ENCODE measurements around the gene ACACB. TPM values are rescaled to one million over a fixed set of nuclear protein-coding genes. Genes with fewer than 3 reads are reported as not detected.

Gene ACACB
- total RNA-seq, 2 donors from 2014 or later: 6.8 to 12.7 TPM

GRCh38 chr12:109259545-109259895 lies 143.1 kb downstream of the ACACB start:
- Mint-ChIP-seq H3K9me3 (peaks cover 10% of the 10 kb centered on the region), H3K4me3 (no peak overlapping the region), H3K27ac (no peak overlapping the region), H3K36me3 (ENCODE audit: low read depth) (peaks cover 5% of the 10 kb centered on the region), H3K4me1 (no peaks in the 10 kb centered on the region), H3K27me3 (ENCODE audit: insufficient read depth) (no peaks in the 10 kb centered on the region)
- Histone ChIP-seq H3K27me3 (ENCODE audit: control insufficient read depth, insufficient read depth, low read length, poor library complexity, severe bottlenecking) (no peaks in the 10 kb centered on the region), H3K9me3 (ENCODE audit: control insufficient read depth, low read length) (no peaks in the 10 kb centered on the region), H3K4me1 (ENCODE audit: control insufficient read depth, insufficient read depth, low read length) (no peaks in the 10 kb centered on the region), H3K27ac (ENCODE audit: low read depth, low read length) (no peak overlapping the region), H3K36me3 (ENCODE audit: control insufficient read depth, insufficient read depth, low read length) (no peaks in the 10 kb centered on the region), H3K4me3 (ENCODE audit: low read length) (no peak overlapping the region), H3K9ac (ENCODE audit: extremely low read depth, low read length, poor library complexity, severe bottlenecking) (no peak overlapping the region)
- 87% methylated on average over 1 of the region's 1 CpG; no CpG with 5 or more reads in 1 of the 2 experiments for WGBS, 2 experiments (ENCODE audit: insufficient coverage in 1 of 2, insufficient read length in 1 of 2)
- DNase-seq: no peak
- TF ChIP-seq, protein P1, sequence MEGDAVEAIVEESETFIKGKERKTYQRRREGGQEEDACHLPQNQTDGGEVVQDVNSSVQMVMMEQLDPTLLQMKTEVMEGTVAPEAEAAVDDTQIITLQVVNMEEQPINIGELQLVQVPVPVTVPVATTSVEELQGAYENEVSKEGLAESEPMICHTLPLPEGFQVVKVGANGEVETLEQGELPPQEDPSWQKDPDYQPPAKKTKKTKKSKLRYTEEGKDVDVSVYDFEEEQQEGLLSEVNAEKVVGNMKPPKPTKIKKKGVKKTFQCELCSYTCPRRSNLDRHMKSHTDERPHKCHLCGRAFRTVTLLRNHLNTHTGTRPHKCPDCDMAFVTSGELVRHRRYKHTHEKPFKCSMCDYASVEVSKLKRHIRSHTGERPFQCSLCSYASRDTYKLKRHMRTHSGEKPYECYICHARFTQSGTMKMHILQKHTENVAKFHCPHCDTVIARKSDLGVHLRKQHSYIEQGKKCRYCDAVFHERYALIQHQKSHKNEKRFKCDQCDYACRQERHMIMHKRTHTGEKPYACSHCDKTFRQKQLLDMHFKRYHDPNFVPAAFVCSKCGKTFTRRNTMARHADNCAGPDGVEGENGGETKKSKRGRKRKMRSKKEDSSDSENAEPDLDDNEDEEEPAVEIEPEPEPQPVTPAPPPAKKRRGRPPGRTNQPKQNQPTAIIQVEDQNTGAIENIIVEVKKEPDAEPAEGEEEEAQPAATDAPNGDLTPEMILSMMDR (conservative IDR thresholded peaks at IDR 0.05): no peak

DNA sequence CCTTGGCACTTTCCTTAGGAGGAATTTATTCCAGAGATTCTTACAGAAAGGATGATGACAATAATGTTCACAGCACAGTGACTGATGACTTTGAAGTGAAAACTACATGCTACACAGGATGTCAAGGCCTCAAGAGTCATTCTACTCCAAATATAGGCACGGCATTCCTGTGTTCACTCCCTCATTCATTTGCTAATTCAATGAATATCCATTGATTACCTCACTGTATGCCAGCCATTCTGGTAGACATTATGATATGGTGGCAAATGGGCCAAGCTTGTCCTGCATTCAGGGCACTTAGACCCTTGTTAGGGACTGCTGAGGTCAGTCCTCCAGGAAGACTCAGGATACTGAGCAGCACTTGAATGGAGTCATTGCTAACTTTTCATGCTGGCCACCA lies 144.7 kb downstream of the ACACB start:
- Histone ChIP-seq H3K9ac (ENCODE audit: extremely low read depth, low read length, poor library complexity, severe bottlenecking) (no peak overlapping the region), H3K4me1 (ENCODE audit: control insufficient read depth, insufficient read depth, low read length) (no peaks in the 10 kb centered on the region), H3K36me3 (ENCODE audit: control insufficient read depth, insufficient read depth, low read length) (no peaks in the 10 kb centered on the region), H3K27me3 (ENCODE audit: control insufficient read depth, insufficient read depth, low read length, poor library complexity, severe bottlenecking) (no peaks in the 10 kb centered on the region), H3K27ac (ENCODE audit: low read depth, low read length) (no peak overlapping the region), H3K4me3 (ENCODE audit: low read length) (no peak overlapping the region), H3K9me3 (ENCODE audit: control insufficient read depth, low read length) (no peaks in the 10 kb centered on the region)
- H3K36me3 Mint-ChIP-seq (ENCODE audit: low read depth): peaks cover 3% of the 10 kb centered on the region
- H3K4me3 Mint-ChIP-seq: no peak overlapping the region
- no peaks in the 10 kb centered on the region for H3K27me3 Mint-ChIP-seq (ENCODE audit: insufficient read depth)
- WGBS, 2 experiments (ENCODE audit: insufficient coverage in 1 of 2, insufficient read length in 1 of 2): 60 to 85% methylated on average over 1 of the region's 1 CpG
- TF ChIP-seq, protein P1 (conservative IDR thresholded peaks at IDR 0.05): no peak
- no peak for DNase-seq
- peaks cover 5% of the 10 kb centered on the region for H3K9me3 Mint-ChIP-seq
- no peak overlapping the region for H3K27ac Mint-ChIP-seq
- H3K4me1 Mint-ChIP-seq: peaks cover 2% of the 10 kb centered on the region

GRCh38 chr12:109261939-109262338 lies 145.6 kb downstream of the ACACB start:
- Histone ChIP-seq H3K36me3 (ENCODE audit: control insufficient read depth, insufficient read depth, low read length) (no peaks in the 10 kb centered on the region), H3K27me3 (ENCODE audit: control insufficient read depth, insufficient read depth, low read length, poor library complexity, severe bottlenecking) (no peaks in the 10 kb centered on the region), H3K27ac (ENCODE audit: low read depth, low read length) (no peak overlapping the region), H3K4me1 (ENCODE audit: control insufficient read depth, insufficient read depth, low read length) (no peaks in the 10 kb centered on the region), H3K9me3 (ENCODE audit: control insufficient read depth, low read length) (no peaks in the 10 kb centered on the region), H3K4me3 (ENCODE audit: low read length) (no peak overlapping the region), H3K9ac (ENCODE audit: extremely low read depth, low read length, poor library complexity, severe bottlenecking) (no peak overlapping the region)
- whole genome bisulfite sequencing, 2 experiments (ENCODE audit: insufficient coverage in 1 of 2, insufficient read length in 1 of 2): 92% methylated on average over 2 of the region's 2 CpGs
- H3K9me3 Mint-ChIP-seq: peaks cover 5% of the 10 kb centered on the region
- H3K27me3 Mint-ChIP-seq (ENCODE audit: insufficient read depth): no peaks in the 10 kb centered on the region
- TF ChIP-seq, protein P1 (conservative IDR thresholded peaks at IDR 0.05): no peak
- H3K4me1 Mint-ChIP-seq: peaks cover 2% of the 10 kb centered on the region
- peaks cover 3% of the 10 kb centered on the region for H3K36me3 Mint-ChIP-seq (ENCODE audit: low read depth)
- no peak overlapping the region for H3K4me3 Mint-ChIP-seq
- H3K27ac Mint-ChIP-seq: no peak overlapping the region
- DNase-seq: no peak
